IPS-20b (cell line): Measurements from ENCODE around the gene ULBP1.
A peak's percentile ranks its signal among the peaks of the same experiment; 100 is the strongest.
"Not testable (repeated sequence)": the region's sequence is repeated elsewhere in the genome, so short reads cannot be mapped to it uniquely, and the experiment has no call there.

ENCODE experiments used
- H3K27ac ChIP-seq: one replicate; pipeline ENCODE4 v1.5.1; 2013; ENCODE audit warnings: low read length
- H3K27me3 ChIP-seq: 2 replicates; pipeline ENCODE4 v1.6.1; 2013; ENCODE audit warnings: mild to moderate bottlenecking, low read length, inconsistent platforms; ENCODE audit not compliant: insufficient read depth
- H3K36me3 ChIP-seq: 2 replicates; pipeline ENCODE4 v1.6.1; 2013; ENCODE audit warnings: low read depth, mild to moderate bottlenecking, inconsistent platforms, low read length, moderate library complexity; ENCODE audit not compliant: insufficient read depth
- H3K4me1 ChIP-seq: 2 replicates; pipeline ENCODE4 v1.6.1; 2013; ENCODE audit warnings: mild to moderate bottlenecking, control low read depth, inconsistent platforms, low read length, moderate library complexity; ENCODE audit not compliant: insufficient read depth
- H3K4me3 ChIP-seq: 2 replicates; pipeline ENCODE4 v1.5.1; 2013; ENCODE audit warnings: mild to moderate bottlenecking, low read length, inconsistent platforms
- H3K9ac ChIP-seq: 2 replicates; pipeline ENCODE4 v1.6.1; 2013; ENCODE audit warnings: low read depth, mild to moderate bottlenecking, inconsistent platforms, low read length, moderate library complexity
- H3K9me3 ChIP-seq: 2 replicates; pipeline ENCODE4 v1.6.1; 2013; ENCODE audit warnings: mild to moderate bottlenecking, low read depth, low read length, inconsistent platforms; ENCODE audit not compliant: insufficient read depth

The ULBP1 gene

GRCh38 chr6:149988550-149989346 lies 25.0 kb downstream of the ULBP1 start:
- H3K9ac ChIP-seq, result no peak overlapping the region
- no peaks in the 10 kb centered on the region; the same call in 1 of the 2 replicates for H3K4me1 ChIP-seq
- H3K36me3 ChIP-seq, result no peaks in the 10 kb centered on the region
- no peak overlapping the region for H3K4me3 ChIP-seq
- no peak overlapping the region for H3K27ac ChIP-seq
- peaks cover 8% of the 10 kb centered on the region; the same call in 1 of the 2 replicates for H3K9me3 ChIP-seq
- H3K27me3 ChIP-seq, result peaks cover 100% of the 10 kb centered on the region

GRCh38 chr6:149990212-149990660 lies 26.5 kb downstream of the ULBP1 start:
- peaks cover 8% of the 10 kb centered on the region; the same call in 1 of the 2 replicates for H3K9me3 ChIP-seq
- no peak overlapping the region for H3K27ac ChIP-seq
- H3K4me1 ChIP-seq, result no peaks in the 10 kb centered on the region; the same call in 1 of the 2 replicates
- H3K9ac ChIP-seq, result no peak overlapping the region
- H3K36me3 ChIP-seq, result no peaks in the 10 kb centered on the region
- H3K4me3 ChIP-seq, result no peak overlapping the region; the same call in 1 of the 2 replicates
- H3K27me3 ChIP-seq, result peaks cover 100% of the 10 kb centered on the region

- H3K9ac ChIP-seq, result no peak overlapping the region
- H3K27ac ChIP-seq, result no peak overlapping the region
- H3K4me3 ChIP-seq, result peak overlapping the region; percentile 36
- H3K9me3 ChIP-seq, result peaks cover 8% of the 10 kb centered on the region; the same call in 1 of the 2 replicates
- H3K36me3 ChIP-seq, result no peaks in the 10 kb centered on the region
- H3K27me3 ChIP-seq, result peaks cover 100% of the 10 kb centered on the region
- no peaks in the 10 kb centered on the region; the same call in 1 of the 2 replicates for H3K4me1 ChIP-seq
These were observed 27.1 kb downstream of the ULBP1 start for GRCh38 chr6:149990661-149991471.

- H3K27me3 ChIP-seq, result peaks cover 100% of the 10 kb centered on the region
- not testable (repeated sequence) for H3K4me3 ChIP-seq, H3K4me1 ChIP-seq, H3K9ac ChIP-seq, H3K9me3 ChIP-seq, H3K27ac ChIP-seq, H3K36me3 ChIP-seq
These were observed 27.7 kb downstream of the ULBP1 start for GRCh38 chr6:149991472-149991795.

- Histone ChIP-seq H3K27ac (no peak overlapping the region), H3K9me3 (peaks cover 8% of the 10 kb centered on the region; the same call in 1 of the 2 replicates), H3K36me3 (no peaks in the 10 kb centered on the region), H3K4me1 (no peaks in the 10 kb centered on the region; the same call in 1 of the 2 replicates), H3K9ac (no peak overlapping the region), H3K27me3 (peaks cover 100% of the 10 kb centered on the region), H3K4me3 (no peak overlapping the region)
These were observed 28.1 kb downstream of the ULBP1 start for GRCh38 chr6:149991838-149992237.

GRCh38 chr6:149995235-149995750 lies 31.6 kb downstream of the ULBP1 start:
- H3K9ac ChIP-seq, result no peak overlapping the region
- no peak overlapping the region for H3K4me3 ChIP-seq
- no peaks in the 10 kb centered on the region for H3K4me1 ChIP-seq
- no peaks in the 10 kb centered on the region for H3K36me3 ChIP-seq
- no peak overlapping the region for H3K27ac ChIP-seq
- H3K27me3 ChIP-seq, result peaks cover 75% of the 10 kb centered on the region
- H3K9me3 ChIP-seq, result peaks cover 2% of the 10 kb centered on the region; the same call in 1 of the 2 replicates

- H3K36me3 ChIP-seq, result no peaks in the 10 kb centered on the region
- no peaks in the 10 kb centered on the region for H3K4me1 ChIP-seq
- H3K9ac ChIP-seq, result no peak overlapping the region
- H3K9me3 ChIP-seq, result peaks cover 2% of the 10 kb centered on the region; the same call in 1 of the 2 replicates
- H3K27ac ChIP-seq, result no peak overlapping the region
- no peak overlapping the region for H3K4me3 ChIP-seq
- H3K27me3 ChIP-seq, result peaks cover 74% of the 10 kb centered on the region
These were observed 32.2 kb downstream of the ULBP1 start for GRCh38 chr6:149995971-149996370.

- Histone ChIP-seq H3K4me1 (peaks cover 2% of the 10 kb centered on the region; the same call in 1 of the 2 replicates), H3K27ac (no peak overlapping the region), H3K36me3 (no peaks in the 10 kb centered on the region), H3K27me3 (peaks cover 71% of the 10 kb centered on the region), H3K9me3 (no peaks in the 10 kb centered on the region), H3K4me3 (no peak overlapping the region), H3K9ac (no peak overlapping the region)
These were observed 35.9 kb downstream of the ULBP1 start for GRCh38 chr6:149999636-150000035.

GRCh38 chr6:150001295-150002008 lies 37.7 kb downstream of the ULBP1 start:
- peaks cover 2% of the 10 kb centered on the region; the same call in 1 of the 2 replicates for H3K4me1 ChIP-seq
- no peak overlapping the region for H3K9ac ChIP-seq
- H3K9me3 ChIP-seq, result no peaks in the 10 kb centered on the region
- no peaks in the 10 kb centered on the region for H3K36me3 ChIP-seq
- no peak overlapping the region for H3K4me3 ChIP-seq
- peaks cover 65% of the 10 kb centered on the region for H3K27me3 ChIP-seq
- H3K27ac ChIP-seq, result no peak overlapping the region

GRCh38 chr6:150002710-150003109 lies 39.0 kb downstream of the ULBP1 start:
- peaks cover 2% of the 10 kb centered on the region; the same call in 1 of the 2 replicates for H3K4me1 ChIP-seq
- H3K27me3 ChIP-seq, result peaks cover 63% of the 10 kb centered on the region
- no peaks in the 10 kb centered on the region for H3K9me3 ChIP-seq

GRCh38 chr6:150003599-150003998 lies 39.9 kb downstream of the ULBP1 start:
- H3K36me3 ChIP-seq, H3K9ac ChIP-seq, H3K9me3 ChIP-seq, H3K4me3 ChIP-seq, H3K4me1 ChIP-seq, H3K27ac ChIP-seq: not testable (repeated sequence)
- H3K27me3 ChIP-seq, result peaks cover 71% of the 10 kb centered on the region

More at GRCh38 chr6:150002710-150003109, 39.0 kb downstream of the ULBP1 start:
- Histone ChIP-seq H3K27ac (no peak overlapping the region), H3K9ac (no peak overlapping the region), H3K36me3 (no peaks in the 10 kb centered on the region), H3K4me3 (no peak overlapping the region)
